ENCODE measurements around the gene SNAI1. TPM values are rescaled to one million over a fixed set of nuclear protein-coding genes. Genes with fewer than 3 reads are reported as not detected.
"Not testable (repeated sequence)": the region's sequence is repeated elsewhere in the genome, so short reads cannot be mapped to it uniquely, and the experiment has no call there.

SNAI1 gene
- total RNA-seq, 1 experiment from 2014 or later = 0.90 TPM

DNA sequence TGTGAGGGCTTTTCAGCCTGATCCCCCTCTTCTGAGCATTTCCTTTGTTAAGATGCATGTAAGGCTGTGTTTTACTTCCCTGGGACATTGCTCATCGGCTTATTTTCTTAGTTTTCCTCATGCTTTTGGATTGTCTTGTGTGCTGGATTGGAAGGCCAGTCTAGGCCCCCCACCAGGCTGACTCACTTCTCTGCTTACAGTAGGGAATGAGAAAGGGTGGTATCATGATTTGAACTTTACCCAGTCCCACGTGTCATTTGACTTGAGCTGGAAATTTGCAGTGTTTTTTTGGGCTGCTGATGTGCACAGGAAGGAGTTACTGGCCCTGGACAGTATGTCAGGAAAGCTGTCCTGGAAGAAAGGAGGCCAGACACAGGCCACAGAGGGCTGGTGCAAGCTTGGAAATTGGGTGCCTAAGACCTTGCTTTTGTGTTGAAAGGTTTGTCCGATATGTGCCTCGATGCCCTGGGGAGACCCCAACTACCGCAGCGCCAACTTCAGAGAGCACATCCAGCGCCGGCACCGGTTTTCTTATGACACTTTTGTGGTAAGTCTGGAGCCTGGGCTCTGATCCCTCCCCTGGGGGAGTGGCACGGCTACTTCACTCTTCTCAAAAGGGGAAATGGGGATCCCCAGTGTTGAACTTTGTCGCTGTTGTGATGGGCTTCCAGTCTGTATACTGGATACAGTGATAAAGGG lies 33.8 kb upstream of the SNAI1 start:
- peaks cover 17% of the 10 kb centered on the region for H3K4me1 Mint-ChIP-seq (ENCODE audit: low read depth, unreplicated experiment)
- intact Hi-C loops (cut with micrococcal nuclease; ENCODE audit: unreplicated experiment) = no loop called here
- TF ChIP-seq, protein P1, sequence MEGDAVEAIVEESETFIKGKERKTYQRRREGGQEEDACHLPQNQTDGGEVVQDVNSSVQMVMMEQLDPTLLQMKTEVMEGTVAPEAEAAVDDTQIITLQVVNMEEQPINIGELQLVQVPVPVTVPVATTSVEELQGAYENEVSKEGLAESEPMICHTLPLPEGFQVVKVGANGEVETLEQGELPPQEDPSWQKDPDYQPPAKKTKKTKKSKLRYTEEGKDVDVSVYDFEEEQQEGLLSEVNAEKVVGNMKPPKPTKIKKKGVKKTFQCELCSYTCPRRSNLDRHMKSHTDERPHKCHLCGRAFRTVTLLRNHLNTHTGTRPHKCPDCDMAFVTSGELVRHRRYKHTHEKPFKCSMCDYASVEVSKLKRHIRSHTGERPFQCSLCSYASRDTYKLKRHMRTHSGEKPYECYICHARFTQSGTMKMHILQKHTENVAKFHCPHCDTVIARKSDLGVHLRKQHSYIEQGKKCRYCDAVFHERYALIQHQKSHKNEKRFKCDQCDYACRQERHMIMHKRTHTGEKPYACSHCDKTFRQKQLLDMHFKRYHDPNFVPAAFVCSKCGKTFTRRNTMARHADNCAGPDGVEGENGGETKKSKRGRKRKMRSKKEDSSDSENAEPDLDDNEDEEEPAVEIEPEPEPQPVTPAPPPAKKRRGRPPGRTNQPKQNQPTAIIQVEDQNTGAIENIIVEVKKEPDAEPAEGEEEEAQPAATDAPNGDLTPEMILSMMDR (IDR thresholded peaks at IDR 0.05; ENCODE audit: unreplicated experiment) = no peak
- H3K27me3 Mint-ChIP-seq (ENCODE audit: unreplicated experiment) = no peaks in the 10 kb centered on the region
- no peak for DNase-seq
- no peaks in the 10 kb centered on the region for H3K9me3 Mint-ChIP-seq (ENCODE audit: low read depth, unreplicated experiment)
- no peak overlapping the region for H3K27ac Mint-ChIP-seq (ENCODE audit: unreplicated experiment)
- H3K4me3 Mint-ChIP-seq (ENCODE audit: low read depth, unreplicated experiment) = no peak overlapping the region
- H3K36me3 Mint-ChIP-seq (ENCODE audit: insufficient read depth, unreplicated experiment) = peaks cover 76% of the 10 kb centered on the region
- CTCF ChIA-PET = no interaction called here
- no TSS peak for BruUV-seq (replicated peaks)

DNA sequence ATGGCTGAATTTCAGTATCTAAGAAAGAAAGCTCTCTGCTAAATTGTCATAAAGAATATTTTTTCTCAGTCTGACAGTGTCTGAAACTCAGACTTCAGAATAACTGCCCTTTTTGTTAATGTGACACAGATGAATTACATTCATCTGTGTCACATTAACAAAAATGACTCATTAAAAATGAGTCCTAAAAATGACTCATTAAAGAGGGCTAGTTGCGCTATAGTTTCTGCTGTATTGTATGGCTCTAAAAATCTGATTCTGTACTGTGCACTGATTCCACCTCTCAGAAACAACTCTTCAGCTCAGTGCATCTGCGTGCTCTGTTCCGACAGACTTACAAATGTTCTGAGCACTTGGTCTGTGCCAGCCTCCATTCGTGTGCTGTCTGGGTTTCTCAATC lies 31.6 kb upstream of the SNAI1 start:
- TF ChIP-seq, protein P1 (IDR thresholded peaks at IDR 0.05; ENCODE audit: unreplicated experiment) = no peak
- no peak overlapping the region for H3K27ac Mint-ChIP-seq (ENCODE audit: unreplicated experiment)
- DNase-seq = no peak
- BruUV-seq (replicated peaks) = no TSS peak
- CTCF ChIA-PET = interaction anchor here (0.6 to 0.8 kb wide), 5 partner anchors 11 to 964 kb away, joined by 3 to 4 read pairs (median 3); no protein-coding TSS in a partner anchor
- peaks cover 17% of the 10 kb centered on the region for H3K4me1 Mint-ChIP-seq (ENCODE audit: low read depth, unreplicated experiment)
- peaks cover 63% of the 10 kb centered on the region for H3K36me3 Mint-ChIP-seq (ENCODE audit: insufficient read depth, unreplicated experiment)
- H3K4me3 Mint-ChIP-seq (ENCODE audit: low read depth, unreplicated experiment) = no peak overlapping the region
- intact Hi-C loops (cut with micrococcal nuclease; ENCODE audit: unreplicated experiment) = no loop called here
- H3K9me3 Mint-ChIP-seq (ENCODE audit: low read depth, unreplicated experiment) = no peaks in the 10 kb centered on the region
- no peaks in the 10 kb centered on the region for H3K27me3 Mint-ChIP-seq (ENCODE audit: unreplicated experiment)

DNA sequence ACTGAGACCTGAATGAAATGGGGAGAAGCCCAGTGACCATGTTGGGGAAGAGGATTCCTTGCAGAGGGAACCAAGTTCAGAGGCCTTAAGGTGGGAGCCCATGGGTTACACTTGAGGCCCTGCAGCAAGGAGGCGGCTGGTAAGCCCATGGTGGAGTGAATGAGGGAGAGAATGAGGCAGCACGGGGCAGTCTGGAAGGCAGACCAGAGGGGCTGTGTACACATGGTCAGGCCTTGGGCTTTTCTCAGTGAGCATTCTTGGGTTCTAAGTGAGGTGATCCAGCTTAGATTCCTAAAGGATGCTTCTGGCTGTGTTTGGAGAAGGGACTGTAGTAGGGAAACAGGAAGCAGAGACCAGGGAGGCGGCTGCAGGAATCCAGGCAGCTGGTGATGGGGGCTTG lies 27.6 kb upstream of the SNAI1 start:
- no TSS peak for BruUV-seq (replicated peaks)
- H3K9me3 Mint-ChIP-seq (ENCODE audit: low read depth, unreplicated experiment) = no peaks in the 10 kb centered on the region
- TF ChIP-seq, protein P1 (IDR thresholded peaks at IDR 0.05; ENCODE audit: unreplicated experiment) = no peak
- peaks cover 54% of the 10 kb centered on the region for H3K36me3 Mint-ChIP-seq (ENCODE audit: insufficient read depth, unreplicated experiment)
- H3K4me3 Mint-ChIP-seq (ENCODE audit: low read depth, unreplicated experiment) = no peak overlapping the region
- CTCF ChIA-PET = no interaction called here
- DNase-seq = no peak
- H3K27ac Mint-ChIP-seq (ENCODE audit: unreplicated experiment) = no peak overlapping the region
- H3K27me3 Mint-ChIP-seq (ENCODE audit: unreplicated experiment) = no peaks in the 10 kb centered on the region
- no peaks in the 10 kb centered on the region for H3K4me1 Mint-ChIP-seq (ENCODE audit: low read depth, unreplicated experiment)
- intact Hi-C loops (cut with micrococcal nuclease; ENCODE audit: unreplicated experiment) = no loop called here

DNA sequence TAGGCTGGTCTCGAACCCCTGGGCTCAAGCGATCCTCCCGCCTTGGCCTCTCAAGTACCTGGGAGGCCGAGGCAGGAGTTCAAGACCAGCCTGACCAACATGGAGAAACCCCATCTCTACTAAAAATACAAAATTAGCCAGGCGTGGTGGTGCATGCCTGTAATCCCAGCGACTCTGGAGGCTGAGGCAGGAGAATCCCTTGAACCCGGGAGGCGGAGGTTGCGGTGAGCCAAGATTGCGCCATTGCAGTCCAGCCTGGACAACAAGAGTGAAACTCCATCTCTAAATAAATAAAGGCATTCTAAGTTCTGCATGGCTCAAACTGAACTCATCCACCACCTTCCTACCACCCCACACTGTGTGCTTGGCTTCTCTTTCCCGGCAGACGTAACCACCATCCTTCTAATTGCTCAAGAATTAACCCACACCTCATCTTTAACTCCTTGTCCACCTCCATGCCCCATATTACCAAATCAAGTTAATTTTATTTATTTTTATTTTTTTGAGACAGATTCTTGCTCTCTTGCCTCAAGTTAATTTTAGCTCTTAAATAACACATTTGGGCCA lies 26.9 kb upstream of the SNAI1 start:
- intact Hi-C loops (cut with micrococcal nuclease; ENCODE audit: unreplicated experiment); H3K27ac Mint-ChIP-seq (ENCODE audit: unreplicated experiment); H3K27me3 Mint-ChIP-seq (ENCODE audit: unreplicated experiment); H3K4me3 Mint-ChIP-seq (ENCODE audit: low read depth, unreplicated experiment); H3K9me3 Mint-ChIP-seq (ENCODE audit: low read depth, unreplicated experiment); BruUV-seq (replicated peaks); H3K4me1 Mint-ChIP-seq (ENCODE audit: low read depth, unreplicated experiment); DNase-seq; CTCF ChIA-PET: not testable (repeated sequence)
- H3K36me3 Mint-ChIP-seq (ENCODE audit: insufficient read depth, unreplicated experiment) = peaks cover 55% of the 10 kb centered on the region

DNA sequence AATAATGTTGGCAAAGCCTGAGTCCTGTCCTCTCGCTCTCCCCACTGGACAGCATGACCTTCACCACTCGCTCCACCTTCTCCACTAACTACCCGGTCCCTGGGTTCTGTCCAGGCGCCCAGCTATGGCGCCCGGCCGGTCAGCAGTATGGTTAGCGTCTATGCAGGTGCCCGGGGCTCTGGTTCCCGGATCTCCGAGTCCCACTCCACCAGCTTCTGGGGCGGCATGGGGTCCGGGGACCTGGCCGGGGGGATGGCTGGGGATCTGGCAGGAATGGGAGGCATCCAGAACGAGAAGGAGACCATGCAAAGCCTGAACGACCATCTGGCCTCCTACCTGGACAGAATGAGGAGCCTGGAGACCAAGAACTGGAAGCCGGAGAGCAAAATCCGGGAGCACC lies 26.1 kb upstream of the SNAI1 start:
- CTCF ChIA-PET = no interaction called here
- Mint-ChIP-seq H3K27ac (ENCODE audit: unreplicated experiment) (no peak overlapping the region), H3K4me1 (ENCODE audit: low read depth, unreplicated experiment) (no peaks in the 10 kb centered on the region), H3K36me3 (ENCODE audit: insufficient read depth, unreplicated experiment) (peaks cover 47% of the 10 kb centered on the region), H3K4me3 (ENCODE audit: low read depth, unreplicated experiment) (no peak overlapping the region), H3K9me3 (ENCODE audit: low read depth, unreplicated experiment) (no peaks in the 10 kb centered on the region), H3K27me3 (ENCODE audit: unreplicated experiment) (no peaks in the 10 kb centered on the region)
- DNase-seq = no peak
- BruUV-seq (replicated peaks) = no TSS peak
- intact Hi-C loops (cut with micrococcal nuclease; ENCODE audit: unreplicated experiment) = no loop called here
- TF ChIP-seq, protein P1 (IDR thresholded peaks at IDR 0.05; ENCODE audit: unreplicated experiment) = no peak

DNA sequence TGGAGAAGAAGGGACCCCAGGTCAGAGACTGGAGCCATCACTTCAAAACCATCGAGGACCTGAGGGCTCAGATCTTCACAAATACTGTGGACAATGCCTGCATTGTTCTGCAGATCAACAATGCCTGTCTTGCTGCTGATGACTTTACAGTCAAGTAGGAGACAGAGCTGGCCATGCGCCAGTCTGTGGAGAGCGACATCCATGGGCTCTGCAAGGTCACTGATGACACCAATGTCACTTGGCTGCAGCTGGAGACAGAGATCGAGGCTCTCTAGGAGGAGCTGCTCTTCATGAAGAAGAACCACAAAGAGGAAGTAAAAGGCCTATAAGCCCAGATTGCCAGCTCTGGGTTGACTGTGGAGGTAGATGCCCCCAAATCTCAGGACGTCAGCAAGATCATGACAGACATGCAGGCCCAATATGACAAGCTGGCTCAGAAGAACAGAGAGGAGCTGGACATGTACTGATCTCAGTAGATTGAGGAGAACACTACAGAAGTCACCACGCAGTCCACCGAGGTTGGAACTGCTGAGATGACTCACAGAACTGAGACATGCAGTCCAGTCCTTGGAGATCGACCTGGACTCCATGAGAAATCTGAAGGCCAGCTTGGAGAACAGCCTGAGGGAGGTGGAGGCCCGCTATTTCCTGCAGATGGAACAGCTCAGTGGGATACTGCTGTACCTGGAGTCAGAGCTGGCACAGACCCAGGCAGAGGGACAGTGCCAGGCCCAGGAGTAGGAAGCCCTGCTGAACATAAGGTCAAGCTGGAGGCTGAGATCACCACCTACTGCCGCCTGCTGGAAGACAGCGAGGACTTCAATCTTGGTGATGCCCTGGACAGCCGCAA lies 25.5 kb upstream of the SNAI1 start:
- H3K4me1 Mint-ChIP-seq (ENCODE audit: low read depth, unreplicated experiment); BruUV-seq (replicated peaks); H3K27ac Mint-ChIP-seq (ENCODE audit: unreplicated experiment); intact Hi-C loops (cut with micrococcal nuclease; ENCODE audit: unreplicated experiment); H3K9me3 Mint-ChIP-seq (ENCODE audit: low read depth, unreplicated experiment); DNase-seq; H3K27me3 Mint-ChIP-seq (ENCODE audit: unreplicated experiment); H3K4me3 Mint-ChIP-seq (ENCODE audit: low read depth, unreplicated experiment): not testable (repeated sequence)
- H3K36me3 Mint-ChIP-seq (ENCODE audit: insufficient read depth, unreplicated experiment) = peaks cover 42% of the 10 kb centered on the region
- CTCF ChIA-PET = interaction anchor here (0.7 kb wide), 1 partner anchor 465 kb away, joined by 3 read pairs; no protein-coding TSS in a partner anchor

Measured in Calu3 (cell line).